OCI-LY3 (cell line): ENCODE data around the gene SLC5A8.

Experiments
- EZH2phosphoT487 ChIP-seq: fragments of 200-600 bp; shearing (Covaris generic); IDR thresholded peaks from 2 replicates; pipeline ENCODE4 v1.6.1; 2018; ENCODE audit warnings: antibody characterized with exemption, mixed run types, low read depth
- TF ChIP-seq, protein P1 (sequence below): fragments of 200-600, 300-600 bp; sonication (generic); IDR thresholded peaks from 2 replicates; pipeline ENCODE4 v1.5.1; 2014; ENCODE audit warnings: antibody characterized with exemption, low read length, low read depth

DNA sequence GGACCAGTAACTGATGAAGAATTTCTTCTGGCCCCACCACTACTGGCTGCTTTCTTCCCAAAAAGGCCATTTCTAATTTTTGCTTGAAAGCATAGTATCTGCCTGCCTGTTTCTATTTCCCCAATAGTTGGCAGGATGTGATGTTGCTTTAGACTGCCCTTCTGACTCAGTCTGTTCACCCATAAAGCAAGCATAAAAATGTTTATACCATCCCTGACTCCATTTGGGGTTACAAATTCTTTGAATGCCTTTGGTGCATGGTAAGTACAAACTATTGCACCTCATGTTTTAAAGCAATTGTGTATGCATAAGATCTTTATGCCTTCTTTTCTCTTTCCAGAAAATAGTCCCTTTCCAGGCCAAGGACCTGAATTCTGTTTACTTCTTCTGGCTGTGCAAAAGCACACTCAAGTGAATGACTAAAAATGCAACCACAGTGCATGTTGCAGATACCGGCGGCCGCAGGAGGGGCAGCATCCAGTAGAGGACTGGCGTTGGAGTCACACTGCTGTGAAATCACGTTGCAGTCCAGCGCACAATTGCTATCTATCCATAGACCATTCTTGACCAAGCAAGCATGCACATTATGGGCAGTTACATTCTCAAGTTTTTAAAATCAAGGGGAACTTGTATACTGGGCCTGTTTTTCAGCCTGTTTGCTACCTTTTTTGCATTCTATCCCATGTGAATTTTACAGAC lies 82.4 kb downstream of the SLC5A8 start:
- TF ChIP-seq EZH2phosphoT487: no peak
- TF ChIP-seq, protein P1, sequence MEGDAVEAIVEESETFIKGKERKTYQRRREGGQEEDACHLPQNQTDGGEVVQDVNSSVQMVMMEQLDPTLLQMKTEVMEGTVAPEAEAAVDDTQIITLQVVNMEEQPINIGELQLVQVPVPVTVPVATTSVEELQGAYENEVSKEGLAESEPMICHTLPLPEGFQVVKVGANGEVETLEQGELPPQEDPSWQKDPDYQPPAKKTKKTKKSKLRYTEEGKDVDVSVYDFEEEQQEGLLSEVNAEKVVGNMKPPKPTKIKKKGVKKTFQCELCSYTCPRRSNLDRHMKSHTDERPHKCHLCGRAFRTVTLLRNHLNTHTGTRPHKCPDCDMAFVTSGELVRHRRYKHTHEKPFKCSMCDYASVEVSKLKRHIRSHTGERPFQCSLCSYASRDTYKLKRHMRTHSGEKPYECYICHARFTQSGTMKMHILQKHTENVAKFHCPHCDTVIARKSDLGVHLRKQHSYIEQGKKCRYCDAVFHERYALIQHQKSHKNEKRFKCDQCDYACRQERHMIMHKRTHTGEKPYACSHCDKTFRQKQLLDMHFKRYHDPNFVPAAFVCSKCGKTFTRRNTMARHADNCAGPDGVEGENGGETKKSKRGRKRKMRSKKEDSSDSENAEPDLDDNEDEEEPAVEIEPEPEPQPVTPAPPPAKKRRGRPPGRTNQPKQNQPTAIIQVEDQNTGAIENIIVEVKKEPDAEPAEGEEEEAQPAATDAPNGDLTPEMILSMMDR: no peak
